GM18951 (cell line): ENCODE results near the gene CELSR1.

Experiments used
- POLR2A ChIP-seq: IDR thresholded peaks from 4 replicates; pipeline ENCODE4 v1.6.1; 2011; ENCODE audit warnings: mild to moderate bottlenecking; ENCODE audit not compliant: insufficient read length, insufficient read depth; ENCODE audit errors: extremely low read depth
- in situ Hi-C: fragments of 300-500 bp; cut with MboI; formaldehyde crosslinking; loops from one replicate; pipeline ENCODE4 v1.12.0; 2022; ENCODE audit warnings: low sequenced_read_pairs, mixed read lengths, inconsistent platforms; ENCODE audit not compliant: unreplicated experiment

CELSR1 gene

DNA sequence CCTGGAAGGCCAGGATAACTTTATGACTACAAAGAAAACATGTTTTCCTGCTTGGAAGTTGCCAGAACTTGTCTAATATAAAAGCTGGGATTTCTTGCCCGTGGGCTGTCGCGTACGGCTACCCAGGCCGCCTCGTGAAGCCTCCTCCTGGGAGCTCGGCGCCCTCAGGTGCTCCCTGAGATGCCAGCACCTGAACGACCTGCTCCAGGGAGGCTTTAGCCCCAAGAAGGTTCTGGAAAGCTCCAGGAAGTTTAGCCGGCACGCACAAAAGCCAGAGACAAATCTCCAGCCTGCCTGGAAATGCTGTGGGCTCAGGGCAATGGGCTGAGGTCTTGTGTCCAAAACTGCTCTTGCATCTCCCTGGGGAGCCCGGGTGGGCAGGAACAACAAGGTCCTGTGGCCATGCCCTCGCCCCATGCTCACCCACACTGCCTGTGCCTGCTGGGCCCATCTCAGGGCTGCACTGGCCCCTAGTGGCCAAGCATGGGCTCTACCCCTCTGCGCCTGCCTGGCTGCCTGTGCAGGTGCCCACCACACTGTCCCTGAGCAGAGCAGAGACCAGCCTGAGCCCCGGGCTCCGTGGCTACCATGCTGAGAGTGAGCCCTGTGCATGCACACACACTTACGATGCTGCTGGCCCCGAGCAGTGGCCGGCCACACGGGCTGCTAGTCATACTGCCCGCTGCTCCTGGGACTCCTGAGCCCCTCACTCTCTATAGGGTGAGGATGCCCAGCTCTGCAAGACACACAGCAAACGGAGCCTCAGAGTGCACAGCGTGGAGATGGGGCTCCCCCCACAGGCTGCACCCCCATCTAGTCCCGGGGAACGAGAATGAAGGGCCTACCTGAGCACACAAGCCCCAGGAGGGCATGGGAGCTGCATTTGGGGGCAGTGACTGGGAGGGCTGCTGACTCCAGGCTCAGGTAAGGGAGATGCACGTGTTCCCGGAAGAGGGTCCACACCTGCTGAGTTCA, 4.9 kb upstream of the CELSR1 start:
- no peak for TF ChIP-seq POLR2A
- in situ Hi-C loops = loop anchor here (5.0 kb wide), 1 partner anchor 180 kb away; no protein-coding TSS in a partner anchor

DNA sequence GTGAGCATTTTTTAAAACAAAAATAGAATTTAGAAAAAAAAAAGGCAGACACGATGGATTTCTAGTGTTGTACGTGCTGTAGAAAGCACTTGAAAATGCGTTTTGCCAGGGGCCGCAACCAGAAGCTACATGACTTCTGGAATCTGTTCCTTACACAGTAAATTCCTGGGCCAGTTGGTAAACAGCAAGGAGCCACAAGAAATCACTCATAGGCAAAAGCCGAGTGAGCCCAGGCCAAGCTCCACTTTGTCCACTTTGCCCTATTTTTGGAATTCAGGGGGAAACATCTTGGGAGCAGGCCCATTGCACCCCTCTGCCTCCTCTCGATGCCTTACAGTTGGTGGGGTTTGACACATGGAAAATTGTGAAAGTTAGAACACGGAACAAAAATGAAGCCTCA, 4.1 kb upstream of the CELSR1 start:
- TF ChIP-seq POLR2A = no peak
- in situ Hi-C loops = loop anchor here (5.0 kb wide), 1 partner anchor 179 kb away; no protein-coding TSS in a partner anchor

DNA sequence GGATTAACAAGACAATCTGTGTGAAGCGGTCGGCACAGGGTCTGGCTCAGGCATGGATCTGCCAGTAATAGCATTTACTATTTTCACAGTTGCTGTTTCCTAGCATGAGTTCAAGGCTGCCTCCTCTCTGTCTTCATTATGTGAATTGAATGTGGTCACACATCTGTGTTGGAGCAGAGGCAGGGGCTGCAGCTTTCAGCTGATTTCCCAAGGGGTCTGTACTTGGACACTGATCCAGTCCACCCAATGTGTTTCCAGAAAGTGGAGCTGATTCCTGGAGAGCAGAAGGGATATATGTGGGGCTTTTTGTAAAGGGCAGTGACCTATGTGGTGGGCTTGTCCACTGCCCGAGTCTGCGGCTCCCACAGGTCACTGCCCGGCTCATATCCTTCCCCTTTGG, 3.5 kb upstream of the CELSR1 start:
- in situ Hi-C loops = loop anchor here (5.0 kb wide), 1 partner anchor 179 kb away; no protein-coding TSS in a partner anchor

DNA sequence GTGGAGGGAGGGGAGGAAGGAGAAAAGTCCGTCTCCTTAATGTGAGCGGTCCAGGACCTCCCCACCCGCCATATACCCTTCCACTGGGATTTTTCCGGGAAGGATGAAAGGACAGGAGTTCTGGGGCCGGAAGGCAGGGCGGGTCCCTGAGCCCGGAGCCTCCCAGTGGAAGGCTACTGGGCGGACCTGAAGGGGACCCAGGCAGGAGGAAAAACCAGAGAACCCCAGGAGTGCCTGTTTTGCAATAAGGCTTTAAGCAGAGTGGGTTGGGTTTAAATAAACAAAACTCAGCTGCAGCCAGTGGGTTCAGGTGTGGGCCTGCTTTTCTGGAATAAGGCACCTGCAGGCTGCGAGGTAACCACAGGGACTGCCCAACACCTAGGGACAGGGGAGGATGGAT, 1.7 kb upstream of the CELSR1 start:
- TF ChIP-seq POLR2A = no peak
- in situ Hi-C loops = no loop called here

More for the DNA sequence above, 3.5 kb upstream of the CELSR1 start:
- no peak for TF ChIP-seq POLR2A

DNA sequence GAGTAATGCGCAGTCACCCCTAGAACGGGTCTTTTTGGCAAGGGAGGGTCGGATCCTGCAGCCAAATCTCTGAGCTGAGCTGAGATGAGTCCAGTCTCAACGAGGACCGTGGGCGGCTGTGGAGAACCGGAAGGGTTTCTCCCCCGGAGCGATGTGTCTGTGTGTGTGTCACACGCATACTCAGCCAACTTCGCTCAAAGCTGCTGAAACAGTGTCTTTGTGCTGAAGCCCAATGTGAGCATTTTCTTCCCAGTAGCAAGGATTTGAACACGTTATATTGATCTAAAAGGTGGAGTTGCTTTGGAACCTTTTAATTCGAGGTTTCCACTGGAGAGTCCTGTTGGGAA, 1.4 kb upstream of the CELSR1 start:
- in situ Hi-C loops = no loop called here
- no peak for TF ChIP-seq POLR2A

DNA sequence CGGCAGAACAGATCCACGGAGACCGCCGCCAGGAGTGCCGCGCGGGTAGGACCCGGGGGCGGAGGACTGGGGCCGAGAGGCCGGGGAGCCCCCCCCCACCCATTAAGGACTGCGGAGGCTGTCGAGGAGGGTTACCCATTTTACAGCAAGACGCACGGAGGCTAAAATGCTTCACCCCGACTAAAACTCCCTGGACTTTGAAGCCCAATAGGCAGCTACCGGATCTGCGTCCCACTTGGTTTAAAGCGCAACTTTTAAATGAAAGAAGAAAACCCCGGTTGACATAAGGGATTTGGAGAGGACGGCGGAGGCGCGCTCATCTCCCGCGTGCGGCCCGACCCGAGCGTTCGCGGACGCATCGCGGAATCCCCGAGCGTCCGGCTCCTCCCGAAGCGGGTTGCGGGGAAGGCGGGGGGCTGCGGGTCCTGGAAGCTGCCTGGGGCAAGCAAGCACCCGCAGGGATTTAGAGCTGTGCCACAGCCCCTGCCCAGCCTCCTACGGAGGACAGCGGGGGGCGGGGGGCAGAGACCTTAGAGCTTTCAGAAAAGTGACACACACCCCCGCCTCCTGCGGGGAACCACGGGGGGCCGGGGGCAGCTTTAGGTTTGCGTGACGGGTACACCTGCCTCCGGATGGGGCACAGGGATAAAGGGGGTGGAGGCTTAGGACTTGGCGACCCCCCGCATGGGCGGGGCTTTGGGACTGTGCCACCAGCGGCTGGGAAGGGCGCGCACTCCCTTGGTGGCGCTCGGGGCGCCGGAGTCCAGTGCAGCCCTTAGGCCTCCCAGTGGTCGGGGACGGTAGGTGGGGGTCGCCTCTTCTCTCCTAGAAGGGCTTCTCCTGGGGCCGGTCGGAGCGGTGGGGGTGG, 760 bp upstream of the CELSR1 start:
- in situ Hi-C loops = no loop called here

DNA sequence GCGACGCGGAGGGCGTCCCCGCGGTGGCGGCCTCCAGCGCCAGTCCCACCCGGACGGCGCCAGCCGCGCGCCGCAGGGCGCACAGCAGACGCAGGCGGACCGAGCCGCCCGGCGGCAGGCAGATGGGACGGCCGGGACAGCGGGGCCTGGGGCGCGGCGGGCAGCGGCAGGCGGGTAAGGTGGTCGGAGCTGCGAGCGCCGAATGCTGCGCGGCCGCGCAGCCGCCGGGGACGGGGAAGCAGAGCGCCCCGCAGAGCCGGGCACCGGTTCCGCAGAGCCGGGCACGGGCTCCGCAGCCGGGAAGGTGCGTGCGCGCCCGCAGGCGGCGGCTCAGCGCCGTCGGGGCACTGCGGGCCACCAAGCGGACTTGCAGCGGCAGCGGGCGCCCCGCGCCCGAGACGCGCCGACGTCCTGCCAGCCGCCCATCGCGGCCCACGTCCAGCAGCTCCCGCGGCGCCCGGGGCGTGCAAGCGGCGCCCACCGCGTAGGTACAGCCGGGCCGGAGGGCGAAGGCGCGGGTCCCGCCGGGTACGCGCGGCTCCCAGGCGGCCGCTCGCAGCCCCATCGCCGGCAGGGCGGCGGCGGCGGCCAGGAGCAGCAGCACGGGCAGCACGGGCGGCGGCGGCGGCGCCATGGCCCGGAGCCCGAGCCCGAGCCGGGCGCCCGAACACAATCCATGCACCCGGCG, 739 bp downstream of the CELSR1 start:
- no peak for TF ChIP-seq POLR2A
- in situ Hi-C loops = no loop called here

More for the DNA sequence above, 760 bp upstream of the CELSR1 start:
- no peak for TF ChIP-seq POLR2A

DNA sequence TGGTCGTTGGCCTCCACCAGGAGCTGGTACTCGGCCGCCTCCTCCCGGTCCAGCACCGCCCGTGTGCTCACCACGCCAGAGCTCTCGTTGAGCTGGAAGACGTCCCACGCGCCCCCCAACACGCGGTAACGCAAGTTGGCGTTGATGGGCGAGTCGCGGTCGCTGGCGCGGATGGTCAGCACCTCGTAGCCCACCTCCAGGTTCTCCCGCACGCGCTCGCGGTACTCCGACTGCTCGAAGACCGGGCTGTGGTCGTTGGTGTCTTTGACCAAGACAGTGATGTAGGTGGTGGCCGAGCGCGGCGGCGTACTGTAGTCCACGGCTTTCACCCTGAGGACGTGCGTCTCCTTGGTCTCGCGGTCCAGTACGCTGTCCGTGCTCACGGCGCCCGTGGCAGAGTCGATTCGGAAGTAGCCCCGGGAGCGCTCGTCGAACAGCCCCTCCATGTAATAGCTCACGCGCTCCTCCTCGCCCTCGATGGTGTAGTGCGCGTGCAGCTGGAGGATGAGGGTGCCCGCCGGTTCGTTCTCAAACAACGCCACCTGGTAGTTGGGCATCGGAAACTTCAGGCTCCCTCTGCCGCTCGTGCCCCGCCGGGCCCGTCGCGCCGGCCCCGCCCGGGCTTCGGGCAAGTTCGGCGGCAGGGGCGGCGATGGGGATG, 1.4 kb downstream of the CELSR1 start:
- in situ Hi-C loops = no loop called here
- TF ChIP-seq POLR2A = no peak

DNA sequence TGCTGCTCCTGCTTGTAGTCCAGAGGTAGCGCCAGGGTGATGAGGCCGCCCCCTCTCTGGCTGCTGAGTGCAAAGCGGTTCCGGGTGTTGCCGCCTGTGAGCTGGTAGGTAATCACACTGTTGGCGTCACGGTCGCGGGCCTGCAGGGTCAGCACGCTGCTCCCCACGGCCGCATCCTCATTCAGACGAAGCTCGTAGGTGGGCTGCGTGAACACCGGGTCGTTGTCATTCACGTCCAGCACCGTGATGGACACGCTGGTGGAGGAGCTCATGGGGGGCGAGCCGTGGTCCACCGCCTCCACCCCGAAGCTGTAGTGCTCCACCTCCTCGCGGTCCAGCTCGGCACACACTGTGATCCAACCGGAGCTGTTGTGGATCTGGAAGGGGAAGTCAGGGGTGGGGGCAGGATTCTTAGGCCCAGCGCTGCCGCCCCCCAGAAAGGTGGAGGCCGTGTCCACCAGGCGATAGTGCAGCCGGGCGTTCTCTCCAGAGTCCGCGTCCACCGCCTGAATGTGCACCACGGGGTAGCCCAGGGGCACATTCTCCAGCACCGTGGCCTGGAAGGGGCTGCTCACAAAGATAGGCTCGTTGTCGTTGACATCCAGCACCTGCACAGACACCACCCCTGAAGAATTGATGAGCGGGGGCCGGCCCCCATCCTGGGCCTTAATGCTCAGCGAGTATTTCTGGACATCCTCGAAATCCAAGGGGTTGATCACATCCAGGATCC, 2.4 kb downstream of the CELSR1 start:
- no peak for TF ChIP-seq POLR2A
- in situ Hi-C loops = no loop called here

DNA sequence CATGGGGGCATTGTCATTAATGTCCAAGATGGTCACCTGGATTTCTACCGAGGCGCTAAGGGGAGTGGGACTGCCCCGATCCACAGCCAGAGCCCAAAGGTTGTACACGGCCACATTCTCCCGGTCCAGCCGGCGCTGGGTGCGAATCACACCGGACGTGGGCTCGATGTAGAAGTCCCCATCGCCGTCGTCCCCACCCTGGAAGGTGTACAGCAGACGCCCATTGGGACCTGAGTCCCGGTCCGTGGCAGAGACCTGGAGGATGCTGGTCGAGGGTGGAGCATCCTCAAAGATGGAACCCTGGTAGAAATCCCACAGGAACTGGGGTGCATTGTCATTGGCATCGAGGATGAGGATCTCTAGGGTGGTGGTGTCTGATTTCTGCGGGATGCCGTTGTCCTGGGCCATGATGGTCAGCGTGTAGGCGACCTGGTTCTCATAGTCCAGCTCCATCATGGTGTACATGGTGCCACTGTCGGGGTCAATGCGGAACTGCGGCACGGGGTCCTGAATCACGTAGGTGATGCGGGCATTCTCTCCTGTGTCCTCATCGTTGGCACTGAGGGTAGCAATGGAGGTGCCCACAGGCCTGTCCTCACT, 3.1 kb downstream of the CELSR1 start:
- in situ Hi-C loops = no loop called here
- no peak for TF ChIP-seq POLR2A

DNA sequence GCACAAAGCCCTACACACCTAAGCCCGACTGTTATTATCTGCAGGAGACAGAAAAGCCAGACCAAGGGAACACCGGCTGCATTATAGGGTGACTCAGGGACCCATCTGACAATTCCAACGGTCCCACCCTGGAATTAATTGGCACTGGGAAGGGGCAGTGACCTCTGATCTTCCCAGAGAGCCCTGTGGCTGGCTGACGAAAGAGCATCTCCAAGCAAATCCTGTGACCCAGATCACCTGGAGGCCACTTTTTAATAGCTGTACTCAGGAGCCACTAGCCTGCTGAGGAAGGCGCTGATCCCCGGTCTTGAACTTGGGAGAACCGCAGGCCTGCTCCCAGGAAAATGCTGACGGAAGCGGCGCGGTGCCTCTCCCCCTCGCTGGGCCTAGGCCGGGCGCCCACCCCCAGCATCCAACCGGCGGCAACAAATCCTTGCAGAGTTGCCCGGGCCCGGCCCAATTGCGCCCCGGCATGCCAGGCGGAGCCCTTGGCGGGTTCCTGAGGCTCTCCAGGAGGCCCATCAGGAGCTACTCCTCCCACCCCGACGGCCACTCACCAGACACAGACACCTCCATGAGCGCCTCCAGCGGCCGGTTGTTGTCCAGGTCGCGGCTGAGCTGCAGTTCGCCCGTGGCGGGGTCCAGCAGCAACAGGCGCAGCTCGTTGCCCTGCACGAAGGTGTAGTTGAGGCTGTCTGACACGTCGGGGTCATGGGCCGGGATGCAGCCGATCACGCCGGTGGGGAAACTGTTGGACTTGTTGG, 4.2 kb downstream of the CELSR1 start:
- no peak for TF ChIP-seq POLR2A
- in situ Hi-C loops = no loop called here
